ENCODE measurements around the gene MYZAP.

The MYZAP gene

GRCh38 chr15:57690341-57690966 lies 98.8 kb downstream of the MYZAP start:
- H3K4me3 ChIP-seq (ENCODE audit: low read depth, low read length), result no peak overlapping the region
- CTCF ChIA-PET, result no interaction called here
- no peak for DNase-seq (ENCODE audit: low read depth, low spot score)
- TF ChIP-seq, protein P1, sequence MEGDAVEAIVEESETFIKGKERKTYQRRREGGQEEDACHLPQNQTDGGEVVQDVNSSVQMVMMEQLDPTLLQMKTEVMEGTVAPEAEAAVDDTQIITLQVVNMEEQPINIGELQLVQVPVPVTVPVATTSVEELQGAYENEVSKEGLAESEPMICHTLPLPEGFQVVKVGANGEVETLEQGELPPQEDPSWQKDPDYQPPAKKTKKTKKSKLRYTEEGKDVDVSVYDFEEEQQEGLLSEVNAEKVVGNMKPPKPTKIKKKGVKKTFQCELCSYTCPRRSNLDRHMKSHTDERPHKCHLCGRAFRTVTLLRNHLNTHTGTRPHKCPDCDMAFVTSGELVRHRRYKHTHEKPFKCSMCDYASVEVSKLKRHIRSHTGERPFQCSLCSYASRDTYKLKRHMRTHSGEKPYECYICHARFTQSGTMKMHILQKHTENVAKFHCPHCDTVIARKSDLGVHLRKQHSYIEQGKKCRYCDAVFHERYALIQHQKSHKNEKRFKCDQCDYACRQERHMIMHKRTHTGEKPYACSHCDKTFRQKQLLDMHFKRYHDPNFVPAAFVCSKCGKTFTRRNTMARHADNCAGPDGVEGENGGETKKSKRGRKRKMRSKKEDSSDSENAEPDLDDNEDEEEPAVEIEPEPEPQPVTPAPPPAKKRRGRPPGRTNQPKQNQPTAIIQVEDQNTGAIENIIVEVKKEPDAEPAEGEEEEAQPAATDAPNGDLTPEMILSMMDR (IDR thresholded peaks at IDR 0.05; ENCODE audit: insufficient read depth, low read length, missing control alignments), result no peak
- POLR2A ChIA-PET, result no interaction called here

GRCh38 chr15:57691082-57691481 lies 99.4 kb downstream of the MYZAP start:
- ChIA-PET POLR2A (no interaction called here), CTCF (no interaction called here)
- no peak for DNase-seq (ENCODE audit: low read depth, low spot score)
- TF ChIP-seq, protein P1 (IDR thresholded peaks at IDR 0.05; ENCODE audit: insufficient read depth, low read length, missing control alignments), result no peak
- no peak overlapping the region for H3K4me3 ChIP-seq (ENCODE audit: low read depth, low read length)

DNA sequence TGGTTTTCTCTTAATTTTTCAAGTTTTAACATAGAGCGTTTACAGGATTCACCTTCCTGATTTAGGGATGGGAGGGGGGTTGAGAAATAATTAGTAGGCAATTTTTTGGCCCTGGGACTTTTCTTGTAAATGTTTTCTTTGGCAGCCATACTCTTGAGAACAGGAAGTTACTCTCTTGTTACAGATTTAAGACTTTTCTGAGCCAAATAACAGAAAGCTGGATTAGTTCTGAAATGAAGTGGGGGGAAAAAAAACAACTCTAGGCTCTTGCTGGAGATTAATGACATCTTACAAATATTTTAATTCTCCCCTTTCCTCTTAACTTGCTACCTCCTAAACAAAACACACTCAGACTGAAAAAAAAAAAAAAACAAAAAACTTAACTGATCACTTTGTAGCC lies 101.0 kb downstream of the MYZAP start:
- ChIA-PET CTCF (interaction anchor here (0.7 kb wide), 1 partner anchor 212 kb away, joined by 3 read pairs; no protein-coding TSS in a partner anchor), POLR2A (no interaction called here)
- H3K4me3 ChIP-seq (ENCODE audit: low read depth, low read length), result no peak overlapping the region
- DNase-seq (ENCODE audit: low read depth, low spot score), result no peak
- TF ChIP-seq, protein P1 (IDR thresholded peaks at IDR 0.05; ENCODE audit: insufficient read depth, low read length, missing control alignments), result no peak

DNA sequence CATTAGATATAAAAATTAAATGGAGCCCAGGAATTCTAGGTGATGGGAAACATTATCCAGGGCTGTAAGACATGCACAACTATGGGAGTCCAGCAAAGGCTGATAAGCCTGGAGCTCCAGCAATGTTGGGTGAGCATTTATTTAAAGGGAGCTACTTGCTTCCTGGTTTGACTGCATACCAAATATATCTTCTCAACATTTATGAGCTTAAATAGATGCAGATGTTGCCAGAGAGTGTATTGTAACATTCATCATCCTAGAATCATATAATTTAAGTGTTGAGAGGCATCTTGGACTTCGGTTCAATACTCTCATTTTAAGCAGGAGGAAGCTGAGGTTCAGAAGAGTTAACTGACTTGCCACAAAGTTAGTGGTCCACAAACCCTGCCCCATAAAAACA lies 102.6 kb downstream of the MYZAP start:
- DNase-seq (ENCODE audit: low read depth, low spot score), result no peak
- H3K4me3 ChIP-seq (ENCODE audit: low read depth, low read length), result no peak overlapping the region
- CTCF ChIA-PET, result interaction anchor here (0.9 to 1.2 kb wide), 2 partner anchors 8 to 24 kb away, joined by 3 read pairs; no protein-coding TSS in a partner anchor
- POLR2A ChIA-PET, result interaction anchor here (0.7 kb wide), 1 partner anchor 12 kb away, joined by 3 read pairs; the partner anchor contains the start of gene POLR2M
- TF ChIP-seq, protein P1 (IDR thresholded peaks at IDR 0.05; ENCODE audit: insufficient read depth, low read length, missing control alignments), result no peak

DNA sequence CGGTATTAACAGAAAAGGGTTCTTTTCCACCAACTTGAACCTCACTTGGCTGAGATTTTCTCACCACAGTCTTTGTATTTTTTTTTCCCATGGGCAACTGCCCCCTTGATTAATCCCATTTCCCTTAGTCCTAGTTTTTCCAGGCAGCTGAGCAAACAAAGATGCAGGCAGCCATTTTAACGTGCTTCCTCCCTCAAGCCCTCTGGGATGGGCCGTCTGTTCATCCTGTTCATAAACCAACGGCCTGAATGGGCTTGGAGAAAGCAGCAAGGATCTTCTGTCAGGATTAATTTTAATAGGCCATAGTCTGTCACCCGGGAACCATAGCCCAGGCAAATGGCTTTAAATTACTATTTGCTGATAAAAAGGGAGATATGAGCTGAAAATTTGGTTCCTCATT lies 104.4 kb downstream of the MYZAP start:
- ChIA-PET POLR2A (no interaction called here), CTCF (interaction anchor here (1.7 kb wide), 1 partner anchor 12 kb away, joined by 4 read pairs; no protein-coding TSS in a partner anchor)
- TF ChIP-seq, protein P1 (IDR thresholded peaks at IDR 0.05; ENCODE audit: insufficient read depth, low read length, missing control alignments), result no peak
- DNase-seq (ENCODE audit: low read depth, low spot score), result no peak
- H3K4me3 ChIP-seq (ENCODE audit: low read depth, low read length), result no peak overlapping the region

GRCh38 chr15:57697588-57697987 lies 105.9 kb downstream of the MYZAP start:
- CTCF ChIA-PET, result interaction anchor here (0.8 kb wide), 1 partner anchor 31 kb away, joined by 3 read pairs; no protein-coding TSS in a partner anchor
- DNase-seq (ENCODE audit: low read depth, low spot score), result peak; percentile 41
- H3K4me3 ChIP-seq (ENCODE audit: low read depth, low read length), result no peak overlapping the region
- POLR2A ChIA-PET, result interaction anchor here (0.7 kb wide), 1 partner anchor 18 kb away, joined by 3 read pairs; no protein-coding TSS in a partner anchor
- TF ChIP-seq, protein P1 (IDR thresholded peaks at IDR 0.05; ENCODE audit: insufficient read depth, low read length, missing control alignments), result no peak
